Measurements from ENCODE around the gene PRRT1.
"Not testable (repeated sequence)": the region's sequence is repeated elsewhere in the genome, so short reads cannot be mapped to it uniquely, and the experiment has no call there.

DNA sequence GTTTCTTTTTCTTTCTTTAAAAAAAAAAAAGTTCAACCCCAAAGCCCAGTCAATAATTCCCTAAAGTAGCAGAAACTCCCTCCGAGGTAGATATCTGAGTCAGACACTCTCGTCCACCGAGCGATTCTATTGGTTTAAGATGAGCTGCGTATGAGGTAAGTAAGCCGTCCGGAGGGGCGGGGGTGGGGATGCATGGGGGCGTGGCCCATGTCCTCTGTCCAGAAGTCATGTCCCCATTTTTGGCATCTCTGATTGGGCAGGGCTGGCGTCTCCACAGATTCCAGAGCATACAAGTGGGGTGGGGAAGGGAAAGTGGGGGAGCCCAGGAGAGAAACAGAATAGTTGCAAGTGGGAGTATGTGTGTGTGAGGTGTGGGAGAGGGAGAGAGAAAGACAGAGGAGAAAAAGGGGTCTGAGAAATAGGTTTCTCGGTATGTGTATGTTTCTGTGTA lies 34.0 kb upstream of the PRRT1 start:
- TF ChIP-seq POLR2A (IDR thresholded peaks at IDR 0.05; ENCODE audit: low read depth, low read length); POLR2AphosphoS5 (IDR thresholded peaks at IDR 0.05; ENCODE audit: low read depth, low read length); TAF1 (IDR thresholded peaks at IDR 0.05; ENCODE audit: borderline replicate concordance, low read depth, low read length): not testable (repeated sequence)

All from GM12892 (cell line).